Globus pallidus (tissue), 1 donor: ENCODE data around the gene TBX2.
"Not testable (repeated sequence)": the region's sequence is repeated elsewhere in the genome, so short reads cannot be mapped to it uniquely, and the experiment has no call there.

Experiments used
- DNase-seq: peaks from one replicate; pipeline ENCODE4 v3.0.0-alpha.2; 2015; ENCODE audit warnings: low spot score

The TBX2 gene

GRCh38 chr17:61399131-61400065 lies at the start of gene TBX2:
Gene TBX2, plus strand, starts transcription at chr17:61399843. Its CDS starts 334 bp downstream, at chr17:61400177.
- no peak for DNase-seq

DNA sequence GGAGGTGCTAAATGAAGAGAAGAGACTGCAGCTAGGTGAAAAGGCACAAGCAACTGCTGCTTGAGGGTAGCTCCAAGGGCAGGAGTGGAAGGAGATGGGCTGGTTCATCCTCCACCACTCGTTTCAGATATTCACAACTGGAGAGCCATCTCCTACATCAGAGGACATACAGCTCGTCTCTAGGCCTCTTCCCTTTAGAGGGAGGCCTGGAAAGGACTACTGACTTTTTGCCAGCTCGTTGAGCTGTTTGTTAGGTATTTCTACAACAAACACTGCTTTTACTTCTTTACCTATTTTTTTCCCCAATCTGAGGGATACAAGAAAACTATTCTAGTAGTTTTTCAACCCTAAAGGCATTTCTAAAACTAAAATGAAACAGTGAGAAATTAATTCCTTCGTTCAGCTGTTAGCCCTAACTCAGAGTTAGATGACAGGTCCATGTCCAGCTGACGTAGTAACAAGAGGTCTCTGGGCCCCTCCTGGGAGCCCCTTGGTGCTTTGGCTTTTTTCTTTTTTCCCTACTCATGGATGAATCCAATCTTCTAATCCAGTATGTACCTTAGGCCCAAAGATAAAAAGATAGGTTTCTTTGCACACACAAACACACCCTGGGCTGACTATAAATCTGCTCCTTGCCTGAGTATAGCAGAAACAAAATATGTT lies 47.8 kb upstream of the TBX2 start:
- DNase-seq = no peak

DNA sequence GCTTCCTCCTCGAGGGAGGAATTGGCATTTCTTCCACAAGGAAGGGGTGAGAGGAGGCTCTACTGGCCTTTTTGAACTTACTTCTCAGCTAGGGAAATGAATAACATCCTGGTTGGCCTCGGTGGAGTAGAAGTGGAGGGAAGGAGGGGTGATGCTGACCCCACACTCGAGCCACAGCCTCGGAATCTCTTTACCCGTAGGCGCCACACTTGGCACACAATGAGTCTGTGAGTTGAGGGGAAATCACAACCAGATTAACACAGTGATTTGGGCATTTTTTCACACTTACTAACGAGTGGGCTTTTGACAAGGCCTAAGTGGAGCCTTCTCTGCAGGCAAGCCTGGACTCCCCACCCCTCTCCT lies 47.3 kb upstream of the TBX2 start:
- DNase-seq = no peak

GRCh38 chr17:61352781-61353491 lies 46.7 kb upstream of the TBX2 start:
- DNase-seq = no peak

- DNase-seq = no peak
Measured at GRCh38 chr17:61353615-61354014, 46.0 kb upstream of the TBX2 start.

DNA sequence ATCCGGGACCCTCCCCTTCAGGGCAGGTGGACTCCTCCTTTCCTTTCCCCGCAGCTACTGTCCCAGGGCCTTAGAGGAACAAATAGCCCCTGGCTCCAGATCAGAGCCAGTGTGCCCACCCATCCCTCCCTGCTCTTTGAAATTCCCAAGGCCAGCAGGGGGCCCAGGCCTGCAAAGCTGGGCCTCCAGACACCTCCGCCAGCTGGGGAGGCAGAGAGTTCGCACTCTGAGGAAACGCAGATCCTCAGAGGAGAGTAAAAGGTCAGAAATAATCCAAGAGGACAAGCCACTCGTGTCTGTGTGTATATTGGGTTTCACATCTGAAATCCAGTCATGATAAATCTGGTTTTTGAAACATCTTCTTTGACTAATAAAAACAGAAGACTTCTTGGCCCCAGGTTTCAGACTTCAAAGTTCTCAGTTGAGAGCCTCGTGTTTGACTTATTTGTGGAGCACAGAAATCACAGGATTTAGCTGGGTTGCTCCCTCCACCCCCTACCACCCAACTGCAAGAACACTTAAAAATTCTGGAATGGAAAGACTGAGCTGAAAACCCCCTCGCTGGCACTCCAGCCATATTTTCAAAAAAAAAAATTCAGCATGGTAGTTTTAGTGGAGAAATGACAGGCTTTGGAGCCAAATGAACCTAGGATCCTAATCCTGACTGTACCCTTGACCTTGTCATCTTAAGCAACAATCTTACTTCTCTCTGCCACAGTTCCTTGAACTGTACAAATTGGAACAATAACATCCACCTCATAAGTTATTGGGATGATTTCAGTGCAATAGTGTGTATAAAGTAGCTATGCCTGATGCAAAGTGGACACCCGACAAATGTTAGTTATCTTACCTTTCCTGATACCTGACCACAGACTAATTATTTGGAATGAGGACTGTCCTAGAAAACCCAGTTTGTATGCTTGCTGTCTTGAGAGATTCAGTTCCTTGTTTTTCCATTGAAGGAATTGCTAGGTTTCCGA lies 44.5 kb upstream of the TBX2 start:
- DNase-seq = no peak

DNA sequence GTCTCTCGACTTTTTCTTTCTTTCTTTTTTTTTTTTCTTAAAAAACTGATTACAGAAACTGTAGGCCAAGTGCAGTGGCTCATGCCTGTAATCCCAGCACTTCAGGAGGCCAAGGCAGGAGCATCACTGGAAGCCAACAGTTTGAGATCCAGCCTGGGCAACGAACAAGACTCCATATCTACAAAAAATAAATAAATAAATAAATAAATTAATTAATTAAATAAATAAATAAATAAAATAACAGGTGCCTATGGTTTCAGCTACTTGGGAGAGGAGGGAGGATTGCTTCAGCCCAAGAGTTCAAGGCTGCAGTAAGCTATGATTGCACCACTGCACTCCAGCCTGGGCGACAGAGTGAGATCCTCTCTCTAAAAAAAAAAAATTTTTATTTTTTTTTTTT lies 42.6 kb upstream of the TBX2 start:
- DNase-seq = not testable (repeated sequence)

DNA sequence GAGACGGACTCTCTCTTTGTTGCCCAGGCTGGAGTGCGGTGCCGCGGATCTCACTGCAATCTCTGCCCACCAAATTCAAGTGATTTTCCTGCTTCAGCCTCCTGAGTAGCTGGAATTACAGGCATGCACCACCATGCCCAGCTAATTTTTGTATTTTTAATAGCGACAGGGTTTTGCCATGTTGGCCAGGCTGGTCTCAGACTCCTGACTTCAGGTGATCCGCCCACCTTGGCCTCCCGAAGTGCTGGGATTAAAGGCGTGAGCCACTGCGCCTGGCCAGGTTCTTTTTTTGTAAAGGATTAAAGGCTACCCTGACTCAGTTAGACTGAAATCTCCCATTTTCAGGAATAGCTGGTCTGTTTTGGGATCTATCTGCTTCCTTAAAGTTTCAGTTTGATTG lies 40.1 kb upstream of the TBX2 start:
- not testable (repeated sequence) for DNase-seq

- no peak for DNase-seq
Measured at GRCh38 chr17:61360318-61360943, 39.2 kb upstream of the TBX2 start.

DNA sequence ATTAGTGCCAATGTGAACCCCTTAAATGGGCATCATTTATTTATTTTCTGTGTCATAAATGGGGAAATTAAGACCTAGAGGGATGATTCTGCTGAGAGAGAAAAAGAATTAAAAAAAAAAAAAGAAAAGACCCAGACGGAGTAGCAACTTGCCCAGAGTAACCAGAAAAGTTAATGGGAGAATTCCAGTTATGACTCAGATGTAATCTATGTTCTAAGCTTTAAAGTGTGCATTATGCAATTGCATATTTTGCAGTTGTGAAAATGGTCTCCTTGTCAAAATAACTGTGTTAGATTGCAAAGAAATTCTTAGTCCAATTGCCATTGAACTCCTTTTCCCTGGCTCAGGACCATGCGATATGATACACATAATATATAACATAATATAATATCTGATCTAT lies 38.6 kb upstream of the TBX2 start:
- DNase-seq = no peak

- no peak for DNase-seq
Measured at GRCh38 chr17:61362396-61362795, 37.2 kb upstream of the TBX2 start.

DNA sequence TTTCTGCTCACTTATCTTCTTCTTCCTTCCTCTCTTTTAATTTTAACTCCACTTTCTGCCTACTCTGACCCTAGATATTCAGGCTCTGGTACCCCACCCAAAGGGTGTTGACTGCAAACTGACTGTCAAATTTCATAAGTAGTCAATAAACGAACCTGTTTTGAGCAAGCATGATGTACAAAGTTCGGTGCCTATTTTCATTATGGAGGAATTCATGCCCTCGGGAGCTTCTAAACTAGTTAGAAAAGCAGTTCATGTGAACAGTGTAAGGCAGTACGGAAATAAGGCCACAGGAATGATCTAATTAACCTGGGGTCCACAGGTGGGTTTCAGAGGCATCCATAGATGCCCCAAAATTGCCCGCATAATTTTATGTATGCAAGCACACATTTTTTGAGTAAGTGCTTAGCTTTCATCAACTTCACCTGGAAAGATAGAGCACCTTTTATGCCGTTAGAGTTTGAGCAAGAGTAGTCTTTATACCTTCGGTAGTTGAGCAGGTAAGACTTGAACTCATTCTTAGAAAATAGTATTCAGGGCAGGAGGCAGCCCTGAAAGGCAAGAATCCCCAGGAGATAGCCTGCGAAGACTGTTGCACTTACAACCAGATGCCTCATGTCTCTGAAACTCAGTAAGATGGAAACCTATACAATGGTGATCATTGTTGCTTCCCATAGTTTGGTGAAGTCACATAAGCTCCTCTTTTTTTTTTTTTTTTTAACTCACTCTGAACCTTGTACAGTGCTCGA lies 36.6 kb upstream of the TBX2 start:
- DNase-seq = no peak

GRCh38 chr17:61363601-61364462 lies 35.8 kb upstream of the TBX2 start:
- DNase-seq = no peak

DNA sequence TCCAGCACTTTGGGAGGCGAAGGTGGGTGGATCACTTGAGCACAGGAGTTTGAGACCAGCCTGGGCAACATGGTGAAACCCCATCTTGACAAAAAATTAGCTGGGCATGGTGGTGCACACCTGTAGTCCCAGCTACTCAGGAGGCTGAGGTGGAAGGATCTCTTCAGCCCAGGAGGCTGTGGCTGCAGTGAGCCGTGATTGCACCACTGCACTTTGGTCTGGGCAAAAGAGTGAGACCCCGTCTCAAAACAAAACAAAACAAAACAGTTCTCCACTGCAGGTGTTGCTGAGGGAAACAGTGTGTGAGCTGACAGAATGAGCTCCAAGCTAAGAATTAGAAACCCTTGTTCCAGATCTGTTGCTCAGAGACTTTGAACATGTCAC lies 35.2 kb upstream of the TBX2 start:
- DNase-seq = no peak

GRCh38 chr17:61366076-61366714 lies 33.4 kb upstream of the TBX2 start:
- no peak for DNase-seq

DNA sequence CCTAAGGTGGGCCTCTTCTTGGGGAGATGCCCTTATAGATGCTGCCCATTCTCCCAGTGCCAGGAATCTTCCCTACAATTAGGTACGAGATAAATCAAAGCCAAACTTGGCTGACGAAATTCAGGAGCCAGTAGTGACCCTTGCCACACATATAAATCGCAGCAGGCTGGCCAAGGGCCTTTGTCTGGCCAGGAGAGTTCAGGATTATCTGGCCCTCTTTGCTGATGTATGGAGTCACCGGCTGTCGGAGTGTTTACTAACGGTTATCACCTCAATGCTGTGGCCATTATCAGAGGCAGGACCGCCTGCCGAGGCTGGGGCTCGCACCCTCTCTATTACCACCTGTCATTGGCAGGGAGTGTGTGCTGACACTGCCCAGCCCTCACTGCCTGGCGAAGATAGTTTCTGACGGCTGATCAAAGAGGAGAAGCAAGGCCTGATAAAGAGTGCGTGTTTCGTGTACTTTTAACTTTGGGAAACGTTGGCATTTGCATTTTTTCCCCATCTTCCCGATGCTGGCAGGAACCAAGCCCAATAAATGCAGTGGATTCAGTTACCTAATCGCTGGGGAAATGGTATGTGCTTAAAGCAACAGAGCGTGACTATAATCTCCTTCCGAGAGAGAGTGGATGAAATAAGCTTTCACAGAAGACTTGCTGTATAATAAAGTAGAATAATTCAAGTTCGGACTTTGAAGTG lies 32.8 kb upstream of the TBX2 start:
- no peak for DNase-seq

- no peak for DNase-seq
Measured at GRCh38 chr17:61368049-61368831, 31.4 kb upstream of the TBX2 start.
